HG02642 (cell line): ENCODE measurements around the gene HUNK.
"Not testable (repeated sequence)": the region's sequence is repeated elsewhere in the genome, so short reads cannot be mapped to it uniquely, and the experiment has no call there.

ENCODE experiments used
- ATAC-seq: cut with Tn5 transposase; IDR thresholded peaks from one replicate; pipeline ENCODE4 v1.9.1; 2021; ENCODE audit warnings: mild to moderate bottlenecking; ENCODE audit not compliant: unreplicated experiment, poor library complexity

Gene HUNK

GRCh38 chr21:31872452-31873274, at the start of gene HUNK:
Gene HUNK (plus strand): TSS chr21:31873020. CDS start chr21:31873675, 655 bp downstream.
- ATAC-seq = no peak

- no peak for ATAC-seq
These were observed 42.9 kb upstream of the HUNK start for GRCh38 chr21:31829736-31830472.

- no peak for ATAC-seq
These were observed 42.1 kb upstream of the HUNK start for GRCh38 chr21:31830701-31831100.

- ATAC-seq = no peak
These were observed 35.8 kb upstream of the HUNK start for GRCh38 chr21:31837041-31837440.

GRCh38 chr21:31837618-31838390, 35.0 kb upstream of the HUNK start:
- no peak for ATAC-seq

- ATAC-seq = no peak
These were observed 34.0 kb upstream of the HUNK start for GRCh38 chr21:31838586-31839355.

- no peak for ATAC-seq
These were observed 28.6 kb upstream of the HUNK start for GRCh38 chr21:31844206-31844605.

- no peak for ATAC-seq
These were observed 27.6 kb upstream of the HUNK start for GRCh38 chr21:31845151-31845729.

GRCh38 chr21:31846690-31847089, 26.1 kb upstream of the HUNK start:
- ATAC-seq = no peak

GRCh38 chr21:31847761-31848160, 25.1 kb upstream of the HUNK start:
- ATAC-seq = no peak

GRCh38 chr21:31848326-31848985, 24.4 kb upstream of the HUNK start:
- no peak for ATAC-seq

- no peak for ATAC-seq
These were observed 21.9 kb upstream of the HUNK start for GRCh38 chr21:31850886-31851285.

GRCh38 chr21:31855180-31855579, 17.6 kb upstream of the HUNK start:
- no peak for ATAC-seq

- no peak for ATAC-seq
These were observed 15.7 kb upstream of the HUNK start for GRCh38 chr21:31857096-31857495.

- ATAC-seq = not testable (repeated sequence)
These were observed 15.2 kb upstream of the HUNK start for GRCh38 chr21:31857631-31858030.

- ATAC-seq = no peak
These were observed 12.0 kb upstream of the HUNK start for GRCh38 chr21:31860851-31861250.

GRCh38 chr21:31862078-31862477, 10.7 kb upstream of the HUNK start:
- ATAC-seq = no peak

- no peak for ATAC-seq
These were observed 7.3 kb upstream of the HUNK start for GRCh38 chr21:31865429-31865970.

- no peak for ATAC-seq
These were observed 6.7 kb upstream of the HUNK start for GRCh38 chr21:31866077-31866511.
